GM12878 (cell line): ENCODE data around the gene ZNF10. TPM values are rescaled to one million over a fixed set of nuclear protein-coding genes. Genes with fewer than 3 reads are reported as not detected.

Experiments
- ATAC-seq: fragments of 200-7000 bp; cut with Tn5 transposase; 3 replicates; pipeline ENCODE4 v1.9.1; 2020; ENCODE audit warnings: mild to moderate bottlenecking, moderate library complexity
- Bru-seq: library from RNA; stranded (reverse); fragments of 400-500 nt; gene quantifications from one replicate; lab custom pipeline; 2021; lab: Mats Ljungman, UMichigan
- BruChase-seq, 2 experiments: library from RNA; stranded (reverse); fragments of 400-500 nt; gene quantifications; one replicate each; lab custom pipeline; 2021; lab: Mats Ljungman, UMichigan
- BruUV-seq: library from RNA; stranded (reverse); fragments of 400-500 nt; replicated peaks from 2 replicates; lab custom pipeline; 2021; lab: Mats Ljungman, UMichigan
- CTCF ChIA-PET: fragments of 300-600 bp; sonication (Branson Sonifier 250); formaldehyde crosslinking; extraction: SDS; loops from one replicate; lab custom pipeline; 2021; ENCODE audit warnings: inconsistent platforms; lab: Yijun Ruan, JAX
- POLR2A ChIA-PET: fragments of 350-600 bp; formaldehyde crosslinking; extraction: SDS; loops from one replicate; lab custom pipeline; 2021; ENCODE audit warnings: inconsistent platforms; lab: Charles Lee
- RAD21 ChIA-PET: fragments of 300-600 bp; sonication (Branson Sonifier 250); formaldehyde crosslinking; loops from one replicate; lab custom pipeline; 2023; ENCODE audit warnings: antibody characterized with exemption; ENCODE audit not compliant: unreplicated experiment; lab: Charles Lee
- SMC1A ChIA-PET: fragments of 300-600 bp; sonication (Branson Sonifier 250); formaldehyde crosslinking; loops from one replicate; lab custom pipeline; 2023; ENCODE audit not compliant: unreplicated experiment, uncharacterized antibody; lab: Charles Lee
- DNase-seq: peaks from one replicate; pipeline ENCODE4 v3.0.0-alpha.2; 2011; ENCODE audit warnings: low read depth, low spot score
- FAIRE-seq: peaks from 3 replicates; lab custom pipeline; 2011; peaks lifted over from hg19 to GRCh38; lab: Jason Lieb, UNC
- H2AFZ ChIP-seq: 2 replicates; pipeline ENCODE4 v1.6.0; 2011; ENCODE audit warnings: low read depth, low read length, control low read depth; ENCODE audit not compliant: control insufficient read depth
- H3K27ac ChIP-seq: 2 replicates; pipeline ENCODE4 v1.5.1; 2011; ENCODE audit warnings: control low read depth; ENCODE audit not compliant: control insufficient read depth, insufficient read depth
- H3K27me3 ChIP-seq, 2 experiments: replicated peaks in 1 of 2; 2 replicates each; pipeline versions ENCODE4 v1.6.0 to v1.6.1; 2011; ENCODE audit warnings: low read length in 1 of 2; ENCODE audit not compliant: control insufficient read depth in 2 of 2, insufficient read depth in 2 of 2
- H3K36me3 ChIP-seq, 2 experiments: 2 replicates each; pipeline ENCODE4 v1.5.1; 2011; ENCODE audit warnings: low read length in 1 of 2; ENCODE audit not compliant: control insufficient read depth in 2 of 2, insufficient read depth in 2 of 2
- H3K4me1 ChIP-seq: 2 replicates; pipeline ENCODE4 v1.6.1; 2011; ENCODE audit warnings: mild to moderate bottlenecking, low read length, moderate library complexity, mixed read lengths; ENCODE audit not compliant: control insufficient read depth, insufficient read depth
- H3K4me2 ChIP-seq: 2 replicates; pipeline ENCODE4 v1.6.0; 2011; ENCODE audit warnings: control low read depth; ENCODE audit not compliant: control insufficient read depth, insufficient read depth
- H3K4me3 ChIP-seq: fragments of 200-600 bp; sonication (generic); 2 replicates; pipeline ENCODE4 v1.5.1; 2016
- H3K79me2 ChIP-seq: 2 replicates; pipeline ENCODE4 v1.6.0; 2011; ENCODE audit warnings: low read length; ENCODE audit not compliant: control insufficient read depth, insufficient read depth
- H3K9ac ChIP-seq: 2 replicates; pipeline ENCODE4 v1.8.0; 2011; ENCODE audit warnings: low read length, control low read depth, mixed read lengths; ENCODE audit not compliant: control insufficient read depth, insufficient read depth
- H3K9me3 ChIP-seq: replicated peaks from 3 replicates; pipeline ENCODE4 v1.5.1; 2011; ENCODE audit warnings: mild to moderate bottlenecking, low read length; ENCODE audit not compliant: control insufficient read depth, insufficient read depth
- H4K20me1 ChIP-seq: 2 replicates; pipeline ENCODE4 v1.6.0; 2011; ENCODE audit not compliant: control insufficient read depth, insufficient read depth
- BCL11A ChIP-seq: IDR thresholded peaks from 2 replicates; pipeline ENCODE4 v1.6.1; 2011; ENCODE audit warnings: low read depth, low read length
- CHD2 ChIP-seq: IDR thresholded peaks from 2 replicates; pipeline ENCODE4 v1.6.1; 2011; ENCODE audit warnings: low read depth, low read length, improper control_type of control experiment, borderline replicate concordance
- DPF2 ChIP-seq: fragments of 450-650 bp; IDR thresholded peaks from 2 replicates; pipeline ENCODE4 v1.6.1; 2017; ENCODE audit warnings: mild to moderate bottlenecking
- EGR1 ChIP-seq, 2 experiments: IDR thresholded peaks; 1 replicate in 1 of 2; 2 replicates in 1 of 2; pipeline ENCODE4 v1.6.1; 2011 to 2012; ENCODE audit warnings: low read depth in 2 of 2, low read length in 2 of 2, borderline replicate concordance in 1 of 2, mild to moderate bottlenecking in 1 of 2, moderate library complexity in 1 of 2
- EP300 ChIP-seq, 2 experiments: fragments of 150-350 bp in 1 of 2; IDR thresholded peaks; 2 replicates each; pipeline ENCODE4 v1.6.1; 2011 to 2012; ENCODE audit warnings: low read depth in 2 of 2, low read length in 2 of 2, borderline replicate concordance in 1 of 2, improper control_type of control experiment in 1 of 2, inconsistent platforms in 1 of 2; ENCODE audit not compliant: control insufficient read depth in 1 of 2
- ETV6 ChIP-seq, 2 experiments: fragments of 450-650 bp in 1 of 2; IDR thresholded peaks in 1 of 2; conservative IDR thresholded peaks in 1 of 2; 2 replicates each; pipeline ENCODE4 v1.6.1; 2014; ENCODE audit warnings: antibody characterized with exemption in 1 of 2, borderline replicate concordance in 1 of 2, low read depth in 1 of 2, mild to moderate bottlenecking in 1 of 2, moderate library complexity in 1 of 2
- FOXK2 ChIP-seq: fragments of 450-650 bp; IDR thresholded peaks from 2 replicates; pipeline ENCODE4 v1.6.1; 2017; ENCODE audit warnings: mild to moderate bottlenecking, moderate library complexity
- HCFC1 ChIP-seq: fragments of 150-350 bp; IDR thresholded peaks from 2 replicates; pipeline ENCODE4 v1.6.1; 2014; ENCODE audit warnings: low read length
- JUNB ChIP-seq: IDR thresholded peaks from 2 replicates; pipeline ENCODE4 v1.6.1; 2016; ENCODE audit warnings: antibody characterized with exemption, mild to moderate bottlenecking
- KDM1A ChIP-seq: fragments of 200-600 bp; sonication (generic); IDR thresholded peaks from 2 replicates; pipeline ENCODE4 v1.6.1; 2016; ENCODE audit warnings: borderline replicate concordance
- MXI1 ChIP-seq: fragments of 150-350 bp; IDR thresholded peaks from 2 replicates; pipeline ENCODE4 v1.6.1; 2011; ENCODE audit warnings: low read depth, mild to moderate bottlenecking, inconsistent platforms, low read length, improper control_type of control experiment
- MYB ChIP-seq: fragments of 150-350 bp; IDR thresholded peaks from 2 replicates; pipeline ENCODE4 v1.6.1; 2014; ENCODE audit warnings: mild to moderate bottlenecking, low read depth, low read length, borderline replicate concordance
- NFYB ChIP-seq: IDR thresholded peaks from 2 replicates; pipeline ENCODE4 v1.6.1; 2011; ENCODE audit warnings: low read depth, mild to moderate bottlenecking, low read length, improper control_type of control experiment, moderate library complexity; ENCODE audit not compliant: insufficient read depth
- PAX8 ChIP-seq: fragments of 450-650 bp; IDR thresholded peaks from 2 replicates; pipeline ENCODE4 v1.6.1; 2017; ENCODE audit warnings: mild to moderate bottlenecking, moderate library complexity
- RELA ChIP-seq: fragments of 450-650 bp; IDR thresholded peaks from 2 replicates; pipeline ENCODE4 v1.8.0; 2014; ENCODE audit warnings: borderline replicate concordance; ENCODE audit not compliant: partially characterized antibody
- RUNX3 ChIP-seq: IDR thresholded peaks from 2 replicates; pipeline ENCODE4 v1.6.1; 2012; ENCODE audit warnings: low read length, inconsistent platforms
- SIN3A ChIP-seq: IDR thresholded peaks from 2 replicates; pipeline ENCODE4 v1.6.1; 2012; ENCODE audit warnings: low read depth, low read length, improper control_type of control experiment
- SP1 ChIP-seq: IDR thresholded peaks from one replicate; pipeline ENCODE4 v1.6.1; 2011; ENCODE audit warnings: low read depth, low read length
- SREBF1 ChIP-seq: IDR thresholded peaks from 2 replicates; pipeline ENCODE4 v1.6.1; 2012; ENCODE audit warnings: mild to moderate bottlenecking, low read length
- ZNF24 ChIP-seq: fragments of 450-650 bp; IDR thresholded peaks from 2 replicates; pipeline ENCODE4 v1.6.1; 2017; ENCODE audit warnings: antibody characterized with exemption, mild to moderate bottlenecking
- ZNF622 ChIP-seq: fragments of 450-650 bp; IDR thresholded peaks from 2 replicates; pipeline ENCODE4 v1.6.1; 2017; ENCODE audit warnings: mild to moderate bottlenecking, inconsistent platforms
- WGBS: methylation state at CpG from one replicate; pipeline ENCODE4 v1.1.6; 2016; ENCODE audit warnings: low lambda C conversion rate; ENCODE audit not compliant: insufficient replicate concordance, insufficient coverage; ENCODE audit errors: missing lambda C conversion rate; 5-methylcytosine and 5-hydroxymethylcytosine counted together
- in situ Hi-C: fragments of 300-500 bp; cut with MboI; formaldehyde crosslinking; loops from 9 replicates; pipeline ENCODE4 v1.14.3; 2018; ENCODE audit warnings: mixed read lengths
- intact Hi-C: fragments of 100-400 bp; cut with micrococcal nuclease; formaldehyde crosslinking; loops from one replicate; pipeline ENCODE4 v1.14.2; 2022; ENCODE audit not compliant: unreplicated experiment
- long read RNA-seq, 2 experiments: library from polyadenylated mRNA; unstranded; transcript quantifications; one replicate each; pipeline ENCODE4 v2.0.0, GENCODE V29; 2019 to 2020
- polyA minus RNA-seq, 3 experiments: library from RNA; depleted of rRNA, polyadenylated mRNA; stranded (reverse); fragments of >200 nt; gene quantifications; 2 replicates each; pipeline ENCODE4 v1.2.3, GENCODE V29; 2011
- polyA plus RNA-seq, 11 experiments: library from polyadenylated mRNA; depleted of rRNA in 4 of 11; unstranded in 6 of 11; stranded (reverse) in 5 of 11; fragments of >200 nt; fragmentation: Nextera tagmentation in 4 of 11; fragmentation: Illumina TruSeq in 1 of 11; extraction: Ambion mirVana in 4 of 11; extraction: Trizol in 1 of 11; gene quantifications; 1 replicate in 1 of 11; 2 replicates in 10 of 11; pipeline versions ENCODE4 v1.2.1 to v1.2.3, GENCODE V29; 2011 to 2016; ENCODE audit warnings: inconsistent platforms in 2 of 11, missing spikeins in 2 of 11, low read depth in 1 of 11
- total RNA-seq, 4 experiments: library from RNA; depleted of rRNA in 3 of 4; stranded (reverse); fragments of >200 nt in 3 of 4; fragmentation: Illumina TruSeq in 1 of 4; extraction: Trizol in 1 of 4; gene quantifications; 2 replicates each; pipeline versions ENCODE4 v1.2.1 to v1.2.3, GENCODE V29; 2013 to 2021

ZNF10 gene
- total RNA-seq (2013; cell fraction: nucleolus; rRNA removed) = 36.2 and 36.6 TPM in 2 replicates
- total RNA-seq (2014; rRNA removed) = 3.4 and 3.5 TPM in 2 replicates
- total RNA-seq (2014; rRNA removed; fragmentation: Illumina TruSeq; extraction: Trizol) = 2.7 and 3.8 TPM in 2 replicates
- total RNA-seq (2021) = 3.2 and 4.1 TPM in 2 replicates
- polyA plus RNA-seq (2011; ENCODE audit: low read depth) = 2.7 TPM
- polyA plus RNA-seq (2011; rRNA removed) = 2.1 and 2.4 TPM in 2 replicates
- 2.4 and 2.5 TPM in 2 replicates for polyA plus RNA-seq (2011; cell fraction: cytosol; rRNA removed)
- 3.6 and 6.5 TPM in 2 replicates for polyA plus RNA-seq (2011; cell fraction: nucleus; rRNA removed)
- 3.4 and 4.2 TPM in 2 replicates for polyA plus RNA-seq (2012)
- 3.3 and 3.9 TPM in 2 replicates for polyA plus RNA-seq (2014; fragmentation: Illumina TruSeq; extraction: Trizol)
- 1 to 10 TPM; 1.8 to 2.5 TPM for polyA plus RNA-seq (2014; fragmentation: Nextera tagmentation; extraction: Ambion mirVana)
- polyA plus RNA-seq (2014; rRNA removed) = 2.6 and 4.2 TPM in 2 replicates
- polyA plus RNA-seq (2016; fragmentation: Nextera tagmentation; extraction: Ambion mirVana) = 1 to 10 TPM; 1.7 to 2.6 TPM
- polyA minus RNA-seq (2011; rRNA and poly(A)+ RNA removed) = 6.8 and 9.8 TPM in 2 replicates
- polyA minus RNA-seq (2011; cell fraction: cytosol; rRNA and poly(A)+ RNA removed) = 1.2 and 3.3 TPM in 2 replicates
- polyA minus RNA-seq (2011; cell fraction: nucleus; rRNA and poly(A)+ RNA removed) = 4.6 and 11.0 TPM in 2 replicates
- percentile 62 among the genes with signal in this experiment for Bru-seq, nascent RNA
- BruChase-seq, experiment 1, labeled RNA remaining after a 6-hour chase = percentile 64 among the genes with signal in this experiment
- percentile 84 among the genes with signal in this experiment for BruChase-seq, experiment 2, labeled RNA remaining after a 2-hour chase
- long read RNA-seq, experiment 1 = 0 reads
- long read RNA-seq, experiment 2, partial matches to known transcripts = 1 of 10 reads
- long read RNA-seq, experiment 2, other reads (novel, unspliced or antisense) = 7 of 10 reads

- peak within 1 kb of the TSS; percentile 81 for H2AFZ ChIP-seq
- no TSS peak for BruUV-seq
- peak; percentile 76 for DNase-seq
- H3K4me1 ChIP-seq = no peaks in the 10 kb centered on the region
- H3K79me2 ChIP-seq = no peaks in the 10 kb centered on the region
- H3K4me3 ChIP-seq = peak within 1 kb of the TSS; percentile 92
- intact Hi-C loops = loop anchor here (1.0 kb wide), 1 partner anchor 50 kb away; the partner anchor contains the start of gene ZNF140
- peak within 1 kb of the TSS; percentile 59 for H3K27ac ChIP-seq
- H3K9ac ChIP-seq = peak within 1 kb of the TSS; percentile 55
- H3K27me3 ChIP-seq = no peaks in the 10 kb centered on the region
- peak within 1 kb of the TSS; percentile 80 for H3K4me2 ChIP-seq
- peak; percentile 97 for ATAC-seq
- in situ Hi-C loops = no loop called here
- H3K36me3 ChIP-seq = 0 out of 4 replicates have a peak, but pooled peaks cover 0 to 4% of the 10 kb centered on the region in 2 experiments
- ChIA-PET RAD21 (no interaction called here), SMC1A (interaction anchor here (1.1 kb wide), 1 partner anchor 47 kb away, joined by 3 read pairs; no protein-coding TSS in a partner anchor), POLR2A (interaction anchor here (0.6 kb wide), 1 partner anchor 92 kb away, joined by 4 read pairs; no protein-coding TSS in a partner anchor), CTCF (interaction anchor here (0.5 kb wide), 1 partner anchor 91 kb away, joined by 4 read pairs; no protein-coding TSS in a partner anchor)
- peaks cover 21% of the 10 kb centered on the region for H3K9me3 ChIP-seq
- H4K20me1 ChIP-seq = no peaks in the 10 kb centered on the region
- FAIRE-seq = peak; percentile 96
- WGBS = 1% methylated on average over 74 of the region's 87 CpGs
- no peak for TF ChIP-seq NFYB
- TF ChIP-seq ETV6 (conservative IDR thresholded peaks at IDR 0.05 in 1 of 2, IDR thresholded peaks at IDR 0.05 in 1 of 2; ENCODE audit: borderline replicate concordance in 1 of 2, low read depth in 1 of 2) = no peak
- TF ChIP-seq HCFC1 = peak; percentile 89
- TF ChIP-seq CHD2 = peak; percentile 62
- TF ChIP-seq JUNB = no peak
- no peak; the same call in none of the 2 replicates for TF ChIP-seq SIN3A
- no peak for TF ChIP-seq EP300 (IDR thresholded peaks at IDR 0.05; ENCODE audit: borderline replicate concordance in 1 of 2, control insufficient read depth in 1 of 2, low read depth in 2 of 2, low read length in 2 of 2)
- peak; percentile 21 for TF ChIP-seq RUNX3
- no peak for TF ChIP-seq KDM1A
- TF ChIP-seq EGR1 (IDR thresholded peaks at IDR 0.05; ENCODE audit: borderline replicate concordance in 1 of 2, low read depth in 2 of 2, low read length in 2 of 2) = peak; percentile 63 to 84
- TF ChIP-seq ZNF24 = no peak; the same call in 1 of the 2 replicates
- TF ChIP-seq FOXK2 = no peak
- peak; percentile 49; the same call in 1 of the 2 replicates for TF ChIP-seq MXI1
- no peak; the same call in 1 of the 2 replicates for TF ChIP-seq DPF2
- TF ChIP-seq PAX8 = no peak
- no peak; the same call in 1 of the 2 replicates for TF ChIP-seq MYB
- TF ChIP-seq ZNF622 = no peak
- TF ChIP-seq SP1 = peak; percentile 62
- 0 out of 2 replicates have a peak, but pooled peaks have one; percentile 37 for TF ChIP-seq SREBF1
- TF ChIP-seq BCL11A = no peak
- peak; percentile 16 for TF ChIP-seq RELA
Observed at GRCh38 chr12:133130038-133130807, at the start of gene ZNF10, which contains the start of gene ZNF891. ZNF10 (plus strand) TSS chr12:133130627; CDS start chr12:133144493, 13,866 bp downstream. ZNF891 (minus strand) TSS chr12:133130274; CDS start chr12:133121918, 8,356 bp downstream.
